ENCODE results near the gene PAX5. TPM values are rescaled to one million over a fixed set of nuclear protein-coding genes. Genes with fewer than 3 reads are reported as not detected.

Gene PAX5
- total and polyA plus RNA-seq, 2 of the 13 experiments (the other 11 are each of a cell fraction or from before 2014, with no cell fraction given), result not detected

- TF ChIP-seq ZNF282 (IDR thresholded peaks at IDR 0.05; ENCODE audit: partially characterized antibody), result no peak
- peak; percentile 76; the same call in 1 of the 2 replicates for TF ChIP-seq MTF2 (CRISPR knock-in tag; IDR thresholded peaks at IDR 0.05; ENCODE audit: borderline replicate concordance)
- no peak for TF ChIP-seq ZNF136 (CRISPR knock-in tag; IDR thresholded peaks at IDR 0.05; ENCODE audit: low read depth)
- TF ChIP-seq KDM5A (IDR thresholded peaks at IDR 0.05; ENCODE audit: borderline replicate concordance, low read length), result no peak
- TF ChIP-seq SP140L (CRISPR knock-in tag; IDR thresholded peaks at IDR 0.05; ENCODE audit: borderline replicate concordance), result no peak
- no peak for TF ChIP-seq ZNF160 (CRISPR knock-in tag; IDR thresholded peaks at IDR 0.05)
- TF ChIP-seq FIP1L1 (IDR thresholded peaks at IDR 0.05; ENCODE audit: borderline replicate concordance, insufficient read depth, low read depth, low read length), result no peak
- no peak for TF ChIP-seq PTBP1 (IDR thresholded peaks at IDR 0.05; ENCODE audit: low read depth, low read length, poor library complexity, severe bottlenecking)
- no peak for TF ChIP-seq ZNF414 (CRISPR knock-in tag; IDR thresholded peaks at IDR 0.05)
- TF ChIP-seq GABPB1 (CRISPR knock-in tag; IDR thresholded peaks at IDR 0.05), result peak; percentile 21; the same call in 1 of the 2 replicates
- no peak for TF ChIP-seq SUZ12 (IDR thresholded peaks at IDR 0.05; ENCODE audit: low read depth, low read length)
- peak; percentile 30; the same call in 1 of the 2 replicates for TF ChIP-seq ZNF768 (CRISPR knock-in tag; IDR thresholded peaks at IDR 0.05)
- no peak for TF ChIP-seq RORA (CRISPR knock-in tag; IDR thresholded peaks at IDR 0.05)
- TF ChIP-seq, protein P1, sequence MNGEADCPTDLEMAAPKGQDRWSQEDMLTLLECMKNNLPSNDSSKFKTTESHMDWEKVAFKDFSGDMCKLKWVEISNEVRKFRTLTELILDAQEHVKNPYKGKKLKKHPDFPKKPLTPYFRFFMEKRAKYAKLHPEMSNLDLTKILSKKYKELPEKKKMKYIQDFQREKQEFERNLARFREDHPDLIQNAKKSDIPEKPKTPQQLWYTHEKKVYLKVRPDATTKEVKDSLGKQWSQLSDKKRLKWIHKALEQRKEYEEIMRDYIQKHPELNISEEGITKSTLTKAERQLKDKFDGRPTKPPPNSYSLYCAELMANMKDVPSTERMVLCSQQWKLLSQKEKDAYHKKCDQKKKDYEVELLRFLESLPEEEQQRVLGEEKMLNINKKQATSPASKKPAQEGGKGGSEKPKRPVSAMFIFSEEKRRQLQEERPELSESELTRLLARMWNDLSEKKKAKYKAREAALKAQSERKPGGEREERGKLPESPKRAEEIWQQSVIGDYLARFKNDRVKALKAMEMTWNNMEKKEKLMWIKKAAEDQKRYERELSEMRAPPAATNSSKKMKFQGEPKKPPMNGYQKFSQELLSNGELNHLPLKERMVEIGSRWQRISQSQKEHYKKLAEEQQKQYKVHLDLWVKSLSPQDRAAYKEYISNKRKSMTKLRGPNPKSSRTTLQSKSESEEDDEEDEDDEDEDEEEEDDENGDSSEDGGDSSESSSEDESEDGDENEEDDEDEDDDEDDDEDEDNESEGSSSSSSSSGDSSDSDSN (CRISPR knock-in tag; IDR thresholded peaks at IDR 0.05), result peak; percentile 18; the same call in 1 of the 2 replicates
- TF ChIP-seq PHF5A (CRISPR knock-in tag; IDR thresholded peaks at IDR 0.05; ENCODE audit: low read depth, unreplicated experiment), result no peak
- TF ChIP-seq MTF1 (CRISPR knock-in tag; IDR thresholded peaks at IDR 0.05), result no peak
- peak; percentile 27 for TF ChIP-seq HNRNPLL (IDR thresholded peaks at IDR 0.05; ENCODE audit: low read depth, low read length, poor library complexity, severe bottlenecking)
- peak; percentile 93; the same call in 1 of the 2 replicates for TF ChIP-seq EZH2 (conservative IDR thresholded peaks at IDR 0.05; ENCODE audit: low read depth, low read length)
- no peak for TF ChIP-seq ZNF446 (CRISPR knock-in tag; IDR thresholded peaks at IDR 0.05)
- TF ChIP-seq, protein P2, sequence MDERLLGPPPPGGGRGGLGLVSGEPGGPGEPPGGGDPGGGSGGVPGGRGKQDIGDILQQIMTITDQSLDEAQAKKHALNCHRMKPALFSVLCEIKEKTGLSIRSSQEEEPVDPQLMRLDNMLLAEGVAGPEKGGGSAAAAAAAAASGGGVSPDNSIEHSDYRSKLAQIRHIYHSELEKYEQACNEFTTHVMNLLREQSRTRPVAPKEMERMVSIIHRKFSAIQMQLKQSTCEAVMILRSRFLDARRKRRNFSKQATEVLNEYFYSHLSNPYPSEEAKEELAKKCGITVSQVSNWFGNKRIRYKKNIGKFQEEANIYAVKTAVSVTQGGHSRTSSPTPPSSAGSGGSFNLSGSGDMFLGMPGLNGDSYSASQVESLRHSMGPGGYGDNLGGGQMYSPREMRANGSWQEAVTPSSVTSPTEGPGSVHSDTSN (CRISPR knock-in tag; IDR thresholded peaks at IDR 0.05), result no peak
- TF ChIP-seq SCMH1 (CRISPR knock-in tag; IDR thresholded peaks at IDR 0.05; ENCODE audit: borderline replicate concordance), result peak; percentile 62; the same call in 1 of the 2 replicates
- no peak for TF ChIP-seq YY1 (IDR thresholded peaks at IDR 0.05; ENCODE audit: insufficient read depth, insufficient replicate concordance, low read depth, low read length)
- TF ChIP-seq CBX2 (IDR thresholded peaks at IDR 0.05; ENCODE audit: low read depth, low read length), result no peak; the same call in 1 of the 2 replicates
- TF ChIP-seq CBX2 (CRISPR knock-in tag; IDR thresholded peaks at IDR 0.05; ENCODE audit: low read depth), result 0 out of 2 replicates have a peak, but pooled peaks have one; percentile 70
- TF ChIP-seq HIC2 (CRISPR knock-in tag; IDR thresholded peaks at IDR 0.05; ENCODE audit: low read depth), result no peak
Observed at GRCh38 chr9:37034305-37034937, 353 bp upstream of the PAX5 start (continued).

All from HepG2 (cell line).